Glutamatergic neuron (in vitro differentiated cells): ENCODE measurements around the gene POLR1G. TPM values are rescaled to one million over a fixed set of nuclear protein-coding genes. Genes with fewer than 3 reads are reported as not detected.
A peak's percentile ranks its signal among the peaks of the same experiment; 100 is the strongest.
"Not testable (repeated sequence)": the region's sequence is repeated elsewhere in the genome, so short reads cannot be mapped to it uniquely, and the experiment has no call there.

Source experiments
- DNase-seq: peaks from one replicate; pipeline ENCODE4 v3.0.0; 2022
- H3K27ac Mint-ChIP-seq: one replicate; pipeline ENCODE4 v1.8.0; 2020; ENCODE audit warnings: mild to moderate bottlenecking, mixed read lengths, inconsistent platforms; ENCODE audit not compliant: unreplicated experiment
- H3K27me3 Mint-ChIP-seq: one replicate; pipeline ENCODE4 v1.8.0; 2020; ENCODE audit warnings: mild to moderate bottlenecking, moderate library complexity, mixed read lengths, inconsistent platforms; ENCODE audit not compliant: unreplicated experiment
- H3K36me3 Mint-ChIP-seq: one replicate; pipeline ENCODE4 v1.8.0; 2020; ENCODE audit warnings: mild to moderate bottlenecking, mixed read lengths, inconsistent platforms; ENCODE audit not compliant: unreplicated experiment
- H3K4me1 Mint-ChIP-seq: one replicate; pipeline ENCODE4 v1.8.0; 2020; ENCODE audit warnings: mild to moderate bottlenecking, low read depth, mixed read lengths, inconsistent platforms; ENCODE audit not compliant: unreplicated experiment
- H3K4me3 Mint-ChIP-seq: one replicate; pipeline ENCODE4 v1.8.0; 2020; ENCODE audit warnings: mild to moderate bottlenecking, mixed read lengths, inconsistent platforms; ENCODE audit not compliant: unreplicated experiment
- H3K9me3 Mint-ChIP-seq: one replicate; pipeline ENCODE4 v1.8.0; 2020; ENCODE audit warnings: mild to moderate bottlenecking, moderate library complexity, mixed read lengths, inconsistent platforms; ENCODE audit not compliant: unreplicated experiment
- CTCF ChIP-seq: fragments of 200-600 bp; sonication (generic); IDR thresholded peaks from one replicate; pipeline ENCODE4 v1.5.0; 2021; ENCODE audit not compliant: partially characterized antibody, unreplicated experiment
- total RNA-seq: library from RNA; stranded (reverse); fragmentation: NEBNext Ultra II Directional; extraction: Animal tissue kit (Norgen Biotek cat#: 25700); gene quantifications from one replicate; pipeline ENCODE4 v1.2.1, GENCODE V29; 2021; ENCODE audit not compliant: unreplicated experiment

POLR1G gene
- total RNA-seq, 1 donor from 2014 or later: 4.3 TPM

- Mint-ChIP-seq H3K27ac (no peak overlapping the region), H3K4me1 (peaks cover 6% of the 10 kb centered on the region), H3K9me3 (no peaks in the 10 kb centered on the region), H3K36me3 (no peaks in the 10 kb centered on the region), H3K27me3 (peaks cover 5% of the 10 kb centered on the region), H3K4me3 (peak overlapping the region; percentile 95)
- DNase-seq: peak; percentile 60
- TF ChIP-seq CTCF: peak; percentile 31
Measured at GRCh38 chr19:45403781-45404556, 2.5 kb upstream of the POLR1G start.

DNA sequence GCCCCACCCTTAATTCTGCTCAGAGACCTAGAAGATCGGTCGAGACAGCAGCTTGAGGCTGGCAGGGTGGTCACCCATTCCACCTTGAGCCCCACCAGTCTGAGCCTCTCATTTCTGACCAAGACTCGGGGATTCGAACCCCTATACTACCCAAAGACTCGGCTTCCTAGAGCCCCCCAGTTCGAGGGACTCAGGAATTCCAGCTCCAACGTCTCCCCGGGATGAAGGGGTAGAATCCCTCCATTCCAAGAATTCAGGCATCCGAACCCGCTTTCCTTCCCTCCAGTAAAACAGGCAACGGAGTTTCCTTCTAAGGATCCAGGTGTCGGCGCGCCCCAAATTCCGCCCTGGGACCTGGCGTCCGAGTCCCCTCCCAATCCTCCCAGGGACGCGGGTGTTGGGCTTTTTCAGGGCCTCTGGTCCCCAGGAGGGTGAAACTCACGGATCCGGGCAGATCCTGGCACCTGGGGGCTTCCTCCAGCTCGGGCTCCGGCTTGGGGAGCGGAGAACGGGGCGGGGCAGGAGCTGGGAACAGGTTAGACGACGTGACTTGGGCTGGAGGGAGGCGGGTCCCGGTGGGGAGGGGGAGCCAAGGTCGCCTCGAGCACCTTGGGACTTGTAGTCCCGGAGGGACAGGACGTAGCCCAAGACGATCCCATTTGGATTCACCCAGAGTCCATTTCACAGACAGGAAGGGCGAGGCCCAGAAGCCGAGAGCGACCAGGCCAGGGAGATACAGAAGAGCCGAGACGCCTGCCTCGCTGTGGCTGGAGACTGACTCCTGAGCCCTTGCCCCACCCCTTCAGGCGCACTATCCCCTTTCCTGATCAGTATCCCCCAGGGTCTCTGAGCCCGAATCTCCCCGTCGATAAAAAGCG, 1.6 kb upstream of the POLR1G start, which contains the start of gene PPP1R13L:
Gene PPP1R13L (minus strand): TSS at position 513 of the 878 bp plus-strand sequence. CDS start 6,751 bp downstream, outside the sequence.
- peak within 1 kb of the TSS; percentile 95 for H3K4me3 Mint-ChIP-seq
- no peaks in the 10 kb centered on the region for H3K9me3 Mint-ChIP-seq
- no peak within 1 kb of the TSS for H3K27ac Mint-ChIP-seq
- H3K4me1 Mint-ChIP-seq: peaks cover 10% of the 10 kb centered on the region
- DNase-seq: no peak
- peaks cover 5% of the 10 kb centered on the region for H3K27me3 Mint-ChIP-seq
- TF ChIP-seq CTCF: no peak
- no peaks in the 10 kb centered on the region for H3K36me3 Mint-ChIP-seq

DNA sequence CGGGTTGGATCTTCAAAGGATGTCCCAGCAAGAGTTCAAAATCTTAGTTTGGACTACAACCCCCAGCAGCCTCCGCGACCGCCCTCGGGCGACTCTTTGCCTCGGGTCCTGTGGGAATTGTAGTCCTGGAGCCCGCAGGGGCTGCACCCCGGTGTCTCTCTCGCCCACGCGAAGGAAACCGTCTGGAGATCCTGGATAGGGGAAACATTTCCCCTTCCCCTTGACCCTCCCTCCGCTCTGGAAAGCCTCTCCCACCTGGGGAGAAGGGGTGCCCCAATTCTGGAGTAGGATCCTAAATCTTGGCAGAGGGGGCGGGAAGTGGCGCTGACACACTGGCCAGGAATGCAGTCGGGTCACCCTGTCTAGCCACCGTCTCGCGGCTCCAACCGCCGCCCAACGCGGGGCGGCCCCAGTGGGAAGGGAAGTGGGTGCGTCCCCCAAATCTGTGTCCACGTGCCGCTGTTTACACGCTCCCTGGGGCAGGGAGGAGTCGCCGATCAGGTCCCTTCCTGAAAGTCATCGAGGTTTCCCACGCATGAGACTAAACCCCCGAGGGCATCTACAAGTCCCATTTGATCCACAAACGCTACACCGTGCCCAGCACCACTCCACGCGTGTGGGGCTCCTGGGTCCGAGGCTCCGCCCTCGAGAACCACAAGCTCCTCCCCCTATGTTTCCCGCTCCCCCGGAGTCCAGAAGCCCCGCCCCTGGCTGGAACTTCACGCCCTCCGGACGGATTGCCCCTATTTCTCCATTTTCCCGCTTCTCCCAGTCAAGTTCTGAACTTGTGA, 814 bp upstream of the POLR1G start:
- Mint-ChIP-seq H3K4me3 (peak overlapping the region; percentile 95), H3K27me3 (peaks cover 5% of the 10 kb centered on the region), H3K27ac (peak overlapping the region; percentile 99), H3K36me3 (no peaks in the 10 kb centered on the region), H3K4me1 (peaks cover 10% of the 10 kb centered on the region), H3K9me3 (peaks cover 2% of the 10 kb centered on the region)
- TF ChIP-seq CTCF: peak; percentile 2
- DNase-seq: peak; percentile 86

- H3K9me3 Mint-ChIP-seq: peaks cover 2% of the 10 kb centered on the region
- no peak for DNase-seq
- peak overlapping the region; percentile 95 for H3K4me3 Mint-ChIP-seq
- TF ChIP-seq CTCF: no peak
- no peaks in the 10 kb centered on the region for H3K36me3 Mint-ChIP-seq
- H3K27ac Mint-ChIP-seq: no peak overlapping the region
- H3K4me1 Mint-ChIP-seq: peaks cover 10% of the 10 kb centered on the region
- peaks cover 5% of the 10 kb centered on the region for H3K27me3 Mint-ChIP-seq
Measured at GRCh38 chr19:45407091-45407375, 589 bp downstream of the POLR1G start.

DNA sequence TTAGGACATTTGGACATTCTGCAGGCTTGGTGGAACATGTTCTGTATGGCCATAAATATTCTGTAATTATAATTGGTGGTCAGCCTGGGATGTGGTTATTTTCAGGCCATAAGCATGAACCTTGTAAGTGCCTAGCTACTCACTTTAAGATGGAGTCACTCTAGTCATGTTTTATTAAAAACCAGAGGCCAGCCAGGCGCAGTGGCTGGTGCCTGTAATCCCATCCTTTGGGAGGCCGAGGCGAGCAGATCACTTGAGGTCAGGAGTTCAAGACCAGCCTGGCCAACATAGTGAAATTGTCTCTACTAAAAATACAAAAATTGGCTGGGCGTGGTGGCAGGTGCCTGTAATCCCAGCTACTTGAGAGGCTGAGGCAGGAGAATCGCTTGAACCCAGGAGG, 1.1 kb downstream of the POLR1G start:
- H3K9me3 Mint-ChIP-seq, H3K27ac Mint-ChIP-seq, DNase-seq, H3K4me3 Mint-ChIP-seq, H3K36me3 Mint-ChIP-seq, H3K27me3 Mint-ChIP-seq: not testable (repeated sequence)
- peaks cover 10% of the 10 kb centered on the region for H3K4me1 Mint-ChIP-seq
